ENCODE results near the gene ZNF618. TPM values are rescaled to one million over a fixed set of nuclear protein-coding genes. Genes with fewer than 3 reads are reported as not detected.

ZNF618 gene
- total and polyA plus RNA-seq, 5 experiments from 2014 or later = 0.47 to 1.1 (median 0.69) TPM

DNA sequence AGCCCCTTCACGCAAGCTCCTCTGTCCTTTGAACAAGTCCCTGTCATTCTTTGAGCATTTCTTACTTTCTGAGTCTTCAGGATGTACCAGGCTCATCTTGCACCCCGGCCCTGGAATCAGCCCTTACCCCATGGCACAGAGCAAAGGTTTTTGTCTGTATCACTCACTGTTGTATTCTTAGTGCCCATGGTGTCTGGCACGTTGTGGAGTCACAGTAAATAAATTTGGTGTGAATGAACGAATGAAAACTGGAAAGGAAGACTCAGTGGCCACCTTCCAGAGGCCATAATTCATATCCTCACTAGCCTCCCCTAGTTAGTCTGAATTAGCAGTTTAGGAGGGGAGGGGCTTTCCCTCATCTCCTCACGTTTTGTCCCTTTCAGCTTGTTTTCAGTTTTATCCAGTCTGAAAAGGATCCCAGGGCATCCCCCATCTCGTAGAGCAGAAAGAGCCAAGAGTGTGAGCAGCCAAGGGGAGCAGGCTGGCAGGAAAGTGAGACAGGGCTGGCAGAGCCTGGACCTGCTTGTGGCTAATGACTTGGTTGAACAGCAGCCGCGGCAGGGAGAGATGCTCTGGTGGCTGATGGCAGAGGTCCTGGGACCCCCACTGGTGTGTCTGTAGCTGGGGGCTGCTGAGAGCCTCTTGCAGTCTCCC is 42.7 kb downstream of the ZNF618 start:
- Mint-ChIP-seq H3K27me3 (no peaks in the 10 kb centered on the region), H3K9me3 (peaks cover 0 to 9% (median 3%) of the 10 kb centered on the region in 9 donors), H3K36me3 (peaks cover 0 to 8% (median 0%) of the 10 kb centered on the region in 3 donors), H3K27ac (peak overlapping the region in 1 of 10 donors; percentile 16), H3K4me1 (peaks cover 0 to 1% (median 0%) of the 10 kb centered on the region in 4 donors), H3K4me3 (no peak overlapping the region)
- POLR2A ChIA-PET = no interaction called here
- DNase-seq = no peak
- ATAC-seq = no peak

- no peaks in the 10 kb centered on the region for H3K27me3 Mint-ChIP-seq
- DNase-seq = no peak
- H3K9me3 Mint-ChIP-seq = peaks cover 0 to 11% (median 3%) of the 10 kb centered on the region in 9 donors
- no peak overlapping the region for H3K27ac Mint-ChIP-seq
- H3K4me1 Mint-ChIP-seq = peaks cover 0 to 1% (median 0%) of the 10 kb centered on the region in 4 donors
- peaks cover 0 to 8% (median 0%) of the 10 kb centered on the region in 3 donors for H3K36me3 Mint-ChIP-seq
- POLR2A ChIA-PET = no interaction called here
- H3K4me3 Mint-ChIP-seq = no peak overlapping the region
- no peak for ATAC-seq
These were observed 43.3 kb downstream of the ZNF618 start for GRCh38 chr9:113919382-113919781.

GRCh38 chr9:113919871-113920270 is 43.8 kb downstream of the ZNF618 start:
- Mint-ChIP-seq H3K9me3 (peaks cover 0 to 16% (median 5%) of the 10 kb centered on the region in 9 donors), H3K27me3 (no peaks in the 10 kb centered on the region), H3K27ac (no peak overlapping the region), H3K36me3 (peaks cover 0 to 8% (median 0%) of the 10 kb centered on the region in 3 donors), H3K4me3 (no peak overlapping the region), H3K4me1 (peaks cover 0 to 1% (median 0%) of the 10 kb centered on the region in 4 donors)
- POLR2A ChIA-PET = no interaction called here
- no peak for DNase-seq
- ATAC-seq = no peak

DNA sequence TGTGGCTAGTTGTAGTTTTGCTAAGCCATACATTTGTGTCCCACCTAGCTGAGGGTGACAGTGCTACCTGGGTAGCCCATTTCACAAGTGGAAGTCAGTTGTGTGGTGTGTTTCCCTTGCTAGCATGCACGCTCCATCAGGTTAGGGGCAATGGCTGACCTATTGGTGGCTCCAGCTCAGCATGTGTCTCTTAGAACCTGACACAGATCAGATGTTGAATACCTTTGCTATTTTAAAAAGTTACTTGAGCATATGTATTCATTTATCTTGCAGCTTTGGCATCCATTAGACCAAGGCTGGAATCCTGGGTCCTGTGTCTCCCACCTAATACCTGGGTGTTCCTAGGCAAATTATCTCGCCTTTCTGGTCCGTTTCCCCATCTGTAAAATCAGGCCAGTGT is 44.8 kb downstream of the ZNF618 start:
- ATAC-seq (no peak), DNase-seq (no peak)
- no peak overlapping the region for H3K27ac Mint-ChIP-seq
- H3K9me3 Mint-ChIP-seq = peaks cover 0 to 19% (median 6%) of the 10 kb centered on the region in 9 donors
- POLR2A ChIA-PET = no interaction called here
- no peaks in the 10 kb centered on the region for H3K4me1 Mint-ChIP-seq
- H3K27me3 Mint-ChIP-seq = no peaks in the 10 kb centered on the region
- H3K36me3 Mint-ChIP-seq = peaks cover 0 to 8% (median 1%) of the 10 kb centered on the region in 3 donors
- no peak overlapping the region for H3K4me3 Mint-ChIP-seq

- H3K9me3 Mint-ChIP-seq = peaks cover 2 to 19% (median 12%) of the 10 kb centered on the region in 9 donors
- POLR2A ChIA-PET = no interaction called here
- no peak for ATAC-seq
These were observed 45.4 kb downstream of the ZNF618 start for GRCh38 chr9:113921396-113921925.

GRCh38 chr9:113922160-113922559 is 46.1 kb downstream of the ZNF618 start:
- no peak overlapping the region for H3K4me3 Mint-ChIP-seq
- peaks cover 2 to 24% (median 13%) of the 10 kb centered on the region in 9 donors for H3K9me3 Mint-ChIP-seq
- H3K27me3 Mint-ChIP-seq = no peaks in the 10 kb centered on the region
- no peak for ATAC-seq
- no peak for DNase-seq
- H3K36me3 Mint-ChIP-seq = peaks cover 0 to 12% (median 3%) of the 10 kb centered on the region in 3 donors
- H3K4me1 Mint-ChIP-seq = no peaks in the 10 kb centered on the region
- POLR2A ChIA-PET = no interaction called here
- H3K27ac Mint-ChIP-seq = no peak overlapping the region

More at GRCh38 chr9:113921396-113921925, 45.4 kb downstream of the ZNF618 start:
- H3K27ac Mint-ChIP-seq = no peak overlapping the region
- H3K4me3 Mint-ChIP-seq = no peak overlapping the region
- peaks cover 0 to 11% (median 3%) of the 10 kb centered on the region in 3 donors for H3K36me3 Mint-ChIP-seq
- no peaks in the 10 kb centered on the region for H3K27me3 Mint-ChIP-seq
- no peaks in the 10 kb centered on the region for H3K4me1 Mint-ChIP-seq
- DNase-seq = no peak

DNA sequence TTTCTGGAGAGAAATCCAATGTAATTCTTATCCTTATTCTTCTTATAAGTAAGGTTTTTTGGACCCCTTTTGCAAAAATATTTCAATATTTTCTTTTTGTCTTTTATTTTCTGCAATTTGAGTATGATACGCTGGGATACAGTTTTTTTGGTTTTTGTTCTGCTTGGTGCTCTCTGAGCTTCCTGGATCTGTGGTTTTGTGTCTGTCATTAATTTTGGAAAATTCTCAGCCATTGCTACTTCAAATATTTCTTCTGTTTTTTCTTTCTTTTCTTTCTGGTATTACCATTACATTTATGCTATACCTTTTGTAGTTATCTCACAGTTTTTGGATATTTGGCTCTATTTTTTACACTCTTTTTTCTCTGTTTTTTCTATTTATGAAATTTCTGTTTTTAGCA is 50.1 kb downstream of the ZNF618 start:
- Mint-ChIP-seq H3K27me3 (peaks cover 0 to 3% (median 1%) of the 10 kb centered on the region in 5 donors), H3K4me1 (no peaks in the 10 kb centered on the region), H3K27ac (no peak overlapping the region), H3K9me3 (peaks cover 5 to 50% (median 24%) of the 10 kb centered on the region in 9 donors), H3K4me3 (no peak overlapping the region), H3K36me3 (peaks cover 0 to 32% (median 7%) of the 10 kb centered on the region in 3 donors)
- POLR2A ChIA-PET = no interaction called here
- ATAC-seq = no peak
- DNase-seq = no peak

DNA sequence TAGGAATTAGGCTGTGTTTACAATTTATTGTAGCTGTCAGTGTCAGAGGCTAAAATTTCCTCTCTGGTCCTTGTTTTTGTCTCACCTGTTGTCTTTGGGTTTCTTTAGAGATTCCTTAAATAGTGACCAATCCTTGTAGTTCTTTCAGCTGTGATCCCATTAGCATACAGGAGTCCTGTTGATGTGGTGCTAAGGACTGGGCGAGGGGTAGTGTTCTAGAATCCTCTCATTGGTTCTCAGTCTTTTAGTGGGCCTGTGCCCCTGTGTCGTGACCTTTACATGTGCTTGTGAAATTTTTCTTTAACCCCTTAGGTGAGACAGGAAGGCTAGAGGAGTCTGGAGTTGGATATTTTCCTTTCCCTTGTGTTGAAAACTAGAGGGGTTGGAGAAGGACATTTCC is 51.2 kb downstream of the ZNF618 start:
- H3K27ac Mint-ChIP-seq = no peak overlapping the region
- DNase-seq (no peak), ATAC-seq (no peak)
- H3K9me3 Mint-ChIP-seq = peaks cover 5 to 46% (median 23%) of the 10 kb centered on the region in 9 donors
- H3K27me3 Mint-ChIP-seq = peaks cover 0 to 3% (median 1%) of the 10 kb centered on the region in 5 donors
- POLR2A ChIA-PET = no interaction called here
- no peaks in the 10 kb centered on the region for H3K4me1 Mint-ChIP-seq
- no peak overlapping the region for H3K4me3 Mint-ChIP-seq
- peaks cover 0 to 28% (median 7%) of the 10 kb centered on the region in 3 donors for H3K36me3 Mint-ChIP-seq

GRCh38 chr9:113928269-113928668 is 52.2 kb downstream of the ZNF618 start:
- Mint-ChIP-seq H3K36me3 (peaks cover 0 to 26% (median 7%) of the 10 kb centered on the region in 3 donors), H3K27ac (no peak overlapping the region), H3K4me3 (no peak overlapping the region), H3K27me3 (peaks cover 0 to 3% (median 1%) of the 10 kb centered on the region in 5 donors), H3K9me3 (peaks cover 4 to 46% (median 20%) of the 10 kb centered on the region in 9 donors), H3K4me1 (no peaks in the 10 kb centered on the region)
- POLR2A ChIA-PET = no interaction called here
- ATAC-seq (no peak), DNase-seq (no peak)

DNA sequence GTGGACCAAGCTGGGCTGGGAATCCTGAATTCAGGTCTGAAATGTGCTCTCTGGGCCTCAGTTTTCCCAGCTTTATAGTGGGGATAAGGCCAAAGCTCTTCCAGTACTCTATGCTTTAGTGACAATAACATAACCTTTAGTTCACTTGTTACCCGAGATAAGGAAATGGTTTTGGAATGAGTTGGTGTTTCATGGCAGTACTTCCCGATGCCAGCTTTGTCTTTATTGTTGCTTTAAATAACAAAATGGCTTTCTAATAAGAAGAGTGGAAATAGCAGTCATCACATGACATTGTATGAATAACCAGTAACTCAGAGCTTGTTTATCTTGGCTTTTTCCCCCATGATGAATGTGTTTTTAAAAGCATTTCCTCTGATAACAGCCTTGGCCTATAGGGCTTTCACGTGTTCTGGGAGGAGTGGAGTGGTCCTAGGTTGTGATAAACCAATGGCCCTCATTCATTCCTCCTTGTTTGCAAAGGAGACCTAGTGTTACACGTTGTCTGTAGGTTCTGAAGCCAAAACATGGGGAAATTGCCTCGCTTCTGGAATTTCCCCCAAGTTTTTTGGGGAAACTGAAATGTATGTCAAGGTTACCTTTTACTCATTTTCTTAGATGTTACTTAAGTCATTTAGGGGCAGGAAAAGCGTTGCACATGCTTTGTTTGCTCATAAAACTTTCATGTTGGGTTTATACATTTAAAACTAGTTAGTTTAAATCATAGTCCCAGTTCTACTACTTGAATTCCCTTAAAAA is 53.7 kb downstream of the ZNF618 start:
- Mint-ChIP-seq H3K4me1 (no peaks in the 10 kb centered on the region), H3K4me3 (no peak overlapping the region), H3K9me3 (peaks cover 3 to 42% (median 14%) of the 10 kb centered on the region in 9 donors), H3K27ac (no peak overlapping the region), H3K36me3 (peaks cover 0 to 24% (median 7%) of the 10 kb centered on the region in 3 donors), H3K27me3 (peaks cover 0 to 3% (median 1%) of the 10 kb centered on the region in 5 donors)
- DNase-seq = no peak
- POLR2A ChIA-PET = no interaction called here
- no peak for ATAC-seq

GRCh38 chr9:113930390-113930783 is 54.3 kb downstream of the ZNF618 start:
- H3K27ac Mint-ChIP-seq = no peak overlapping the region
- DNase-seq (no peak), ATAC-seq (no peak)
- H3K4me1 Mint-ChIP-seq = no peaks in the 10 kb centered on the region
- H3K27me3 Mint-ChIP-seq = peaks cover 0 to 3% (median 1%) of the 10 kb centered on the region in 5 donors
- POLR2A ChIA-PET = no interaction called here
- H3K36me3 Mint-ChIP-seq = peaks cover 0 to 24% (median 7%) of the 10 kb centered on the region in 3 donors
- H3K4me3 Mint-ChIP-seq = no peak overlapping the region
- H3K9me3 Mint-ChIP-seq = peaks cover 3 to 36% (median 12%) of the 10 kb centered on the region in 9 donors

- H3K36me3 Mint-ChIP-seq = peaks cover 0 to 24% (median 5%) of the 10 kb centered on the region in 3 donors
- POLR2A ChIA-PET = no interaction called here
- no peak overlapping the region for H3K27ac Mint-ChIP-seq
- H3K9me3 Mint-ChIP-seq = peaks cover 3 to 34% (median 11%) of the 10 kb centered on the region in 9 donors
- H3K27me3 Mint-ChIP-seq = peaks cover 0 to 3% (median 1%) of the 10 kb centered on the region in 5 donors
- DNase-seq (no peak), ATAC-seq (no peak)
- no peaks in the 10 kb centered on the region for H3K4me1 Mint-ChIP-seq
- no peak overlapping the region for H3K4me3 Mint-ChIP-seq
These were observed 55.0 kb downstream of the ZNF618 start for GRCh38 chr9:113931140-113931539.

GRCh38 chr9:113931777-113932176 is 55.7 kb downstream of the ZNF618 start:
- ATAC-seq (no peak), DNase-seq (no peak)
- Mint-ChIP-seq H3K27me3 (peaks cover 0 to 3% (median 1%) of the 10 kb centered on the region in 5 donors), H3K9me3 (peaks cover 0 to 28% (median 11%) of the 10 kb centered on the region in 9 donors), H3K27ac (no peak overlapping the region), H3K4me3 (no peak overlapping the region), H3K36me3 (peaks cover 0 to 20% (median 5%) of the 10 kb centered on the region in 3 donors), H3K4me1 (no peaks in the 10 kb centered on the region)
- POLR2A ChIA-PET = no interaction called here

All from naive thymus-derived CD8-positive, alpha-beta T cell (primary cell).